Upper lobe of left lung (tissue), 6 donors: Measurements from ENCODE around the gene AKNA. TPM values are rescaled to one million over a fixed set of nuclear protein-coding genes. Genes with fewer than 3 reads are reported as not detected.

ENCODE experiments used
- ATAC-seq, 2 donors: fragments of 200-7000 bp; cut with Tn5 transposase; one replicate each; pipeline ENCODE4 v1.9.1; 2022; ENCODE audit warnings: mild to moderate bottlenecking in 2 of 2, moderate library complexity in 2 of 2; ENCODE audit not compliant: low FRiP score in 2 of 2
- DNase-seq, 2 donors: peaks; one replicate each; pipeline ENCODE4 v3.0.0-alpha.2; 2019 to 2020
- H3K27ac ChIP-seq, 4 donors: fragments of 200-600 bp; sonication (generic); one replicate each; pipeline ENCODE4 v1.5.1; 2016 to 2019
- H3K27me3 ChIP-seq, 4 donors: fragments of 200-600 bp; sonication (generic); one replicate each; pipeline ENCODE4 v1.5.1; 2017 to 2019
- H3K36me3 ChIP-seq, 4 donors: fragments of 200-600 bp; sonication (generic); one replicate each; pipeline ENCODE4 v1.5.1; 2016 to 2019
- H3K4me1 ChIP-seq, 4 donors: fragments of 200-600 bp; sonication (generic); one replicate each; pipeline ENCODE4 v1.5.1; 2018 to 2019
- H3K4me3 ChIP-seq, 4 donors: fragments of 200-600 bp; sonication (generic); one replicate each; pipeline ENCODE4 v1.5.1; 2017 to 2019; ENCODE audit warnings: mild to moderate bottlenecking in 2 of 4, moderate library complexity in 1 of 4
- H3K9me3 ChIP-seq, 4 donors: fragments of 200-600 bp; sonication (generic); one replicate each; pipeline ENCODE4 v1.5.1; 2018 to 2019
- EP300 ChIP-seq, 4 donors: sonication (generic); formaldehyde crosslinking; IDR thresholded peaks; one replicate each; pipeline ENCODE4 v1.5.1; 2017; ENCODE audit warnings: antibody characterized with exemption in 4 of 4, control low read depth in 2 of 4
- POLR2A ChIP-seq, 4 donors: fragments of 450-650 bp; IDR thresholded peaks; one replicate each; pipeline ENCODE4 v1.5.1; 2016 to 2017; ENCODE audit warnings: antibody characterized with exemption in 4 of 4, mild to moderate bottlenecking in 2 of 4
- POLR2AphosphoS5 ChIP-seq, 2 donors: sonication (generic); formaldehyde crosslinking; IDR thresholded peaks; one replicate each; pipeline ENCODE4 v1.5.1; 2017; ENCODE audit warnings: antibody characterized with exemption in 2 of 2
- WGBS, 2 donors: methylation state at CpG; one replicate each; pipeline ENCODE4 v1.1.5; 2017 to 2018; 5-methylcytosine and 5-hydroxymethylcytosine counted together
- total RNA-seq, 6 donors: library from RNA; depleted of rRNA in 4 of 6; stranded (reverse); fragments of >200 nt in 4 of 6; gene quantifications; one replicate each; pipeline versions ENCODE4 v1.1.0 to v1.2.1, GENCODE V29; 2016 to 2021
- TF ChIP-seq, protein P1 (sequence below), 6 experiments: fragments of 450-650 bp in 4 of 6; fragments of 200-600 bp in 2 of 6; sonication (generic) in 2 of 6; IDR thresholded peaks; one replicate each; pipeline ENCODE4 v1.5.1; 2016 to 2019; ENCODE audit warnings: antibody characterized with exemption in 6 of 6
- donor health status: DM: no; HTN: no; CAD: no; lungs with moderate emphysema.
- donor health status: DM: no; HTN: yes; CAD: no; lungs with severe emphysema.

AKNA gene
- total RNA-seq, 6 donors from 2014 or later: 38.3 to 152 (median 61.5) TPM

DNA sequence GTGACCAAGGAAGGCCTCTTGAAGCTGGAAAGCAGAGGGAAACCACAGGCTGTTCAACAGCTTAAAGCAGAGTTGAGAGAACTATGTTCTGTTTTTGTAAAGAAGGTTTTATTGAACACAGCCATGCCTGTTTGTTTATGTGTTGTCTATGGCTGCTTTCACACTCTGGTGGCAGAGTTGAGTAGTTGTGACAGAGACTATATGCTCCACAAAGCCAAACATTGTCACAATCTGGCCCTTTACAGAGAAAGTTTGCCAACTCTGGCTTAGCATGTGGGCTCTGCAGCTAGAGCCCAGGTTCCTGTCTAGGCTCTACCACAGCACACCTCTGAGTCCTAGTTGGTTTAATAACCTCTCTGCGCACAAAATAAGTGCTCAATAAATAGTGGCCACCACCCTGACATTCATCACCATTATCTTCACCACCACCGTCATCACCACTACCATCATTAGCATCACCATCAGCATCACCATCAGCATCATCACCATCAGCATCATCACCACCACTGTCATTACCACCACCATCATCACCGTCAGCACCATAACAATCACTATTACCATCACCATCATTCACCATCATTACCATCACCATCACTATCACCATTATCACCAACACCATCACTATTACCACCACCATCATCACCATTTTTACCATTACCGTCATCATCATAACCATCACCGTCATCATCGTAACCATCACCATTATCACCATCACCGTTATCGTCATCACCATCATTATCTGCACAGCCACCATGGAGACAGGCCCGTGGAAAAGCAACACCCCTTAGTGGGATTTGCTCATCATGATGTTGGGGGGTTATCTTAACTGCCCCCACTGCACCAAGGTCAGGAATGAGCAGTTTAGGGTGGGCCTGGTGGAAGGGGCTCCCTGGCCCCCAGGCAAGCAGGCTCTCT, 18.3 kb downstream of the AKNA start:
- no peaks in the 10 kb centered on the region for H3K9me3 ChIP-seq
- 86 to 87% methylated on average over 9 of the region's 9 CpGs for WGBS, 2 donors
- DNase-seq (no peak), ATAC-seq (no peak)
- no peak overlapping the region for H3K4me3 ChIP-seq
- peaks cover 61 to 86% (median 73%) of the 10 kb centered on the region in 4 donors for H3K4me1 ChIP-seq
- peaks cover 7 to 68% (median 28%) of the 10 kb centered on the region in 4 donors for H3K36me3 ChIP-seq
- peak overlapping the region; percentile 78 to 88 (median 86) for H3K27ac ChIP-seq
- no peaks in the 10 kb centered on the region for H3K27me3 ChIP-seq
- TF ChIP-seq EP300 (IDR thresholded peaks at IDR 0.05) (peak in 1 of 4 donors; percentile 53), POLR2A (IDR thresholded peaks at IDR 0.05) (no peak), POLR2AphosphoS5 (IDR thresholded peaks at IDR 0.05) (no peak)
- TF ChIP-seq, protein P1, sequence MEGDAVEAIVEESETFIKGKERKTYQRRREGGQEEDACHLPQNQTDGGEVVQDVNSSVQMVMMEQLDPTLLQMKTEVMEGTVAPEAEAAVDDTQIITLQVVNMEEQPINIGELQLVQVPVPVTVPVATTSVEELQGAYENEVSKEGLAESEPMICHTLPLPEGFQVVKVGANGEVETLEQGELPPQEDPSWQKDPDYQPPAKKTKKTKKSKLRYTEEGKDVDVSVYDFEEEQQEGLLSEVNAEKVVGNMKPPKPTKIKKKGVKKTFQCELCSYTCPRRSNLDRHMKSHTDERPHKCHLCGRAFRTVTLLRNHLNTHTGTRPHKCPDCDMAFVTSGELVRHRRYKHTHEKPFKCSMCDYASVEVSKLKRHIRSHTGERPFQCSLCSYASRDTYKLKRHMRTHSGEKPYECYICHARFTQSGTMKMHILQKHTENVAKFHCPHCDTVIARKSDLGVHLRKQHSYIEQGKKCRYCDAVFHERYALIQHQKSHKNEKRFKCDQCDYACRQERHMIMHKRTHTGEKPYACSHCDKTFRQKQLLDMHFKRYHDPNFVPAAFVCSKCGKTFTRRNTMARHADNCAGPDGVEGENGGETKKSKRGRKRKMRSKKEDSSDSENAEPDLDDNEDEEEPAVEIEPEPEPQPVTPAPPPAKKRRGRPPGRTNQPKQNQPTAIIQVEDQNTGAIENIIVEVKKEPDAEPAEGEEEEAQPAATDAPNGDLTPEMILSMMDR (IDR thresholded peaks at IDR 0.05): no peak

DNA sequence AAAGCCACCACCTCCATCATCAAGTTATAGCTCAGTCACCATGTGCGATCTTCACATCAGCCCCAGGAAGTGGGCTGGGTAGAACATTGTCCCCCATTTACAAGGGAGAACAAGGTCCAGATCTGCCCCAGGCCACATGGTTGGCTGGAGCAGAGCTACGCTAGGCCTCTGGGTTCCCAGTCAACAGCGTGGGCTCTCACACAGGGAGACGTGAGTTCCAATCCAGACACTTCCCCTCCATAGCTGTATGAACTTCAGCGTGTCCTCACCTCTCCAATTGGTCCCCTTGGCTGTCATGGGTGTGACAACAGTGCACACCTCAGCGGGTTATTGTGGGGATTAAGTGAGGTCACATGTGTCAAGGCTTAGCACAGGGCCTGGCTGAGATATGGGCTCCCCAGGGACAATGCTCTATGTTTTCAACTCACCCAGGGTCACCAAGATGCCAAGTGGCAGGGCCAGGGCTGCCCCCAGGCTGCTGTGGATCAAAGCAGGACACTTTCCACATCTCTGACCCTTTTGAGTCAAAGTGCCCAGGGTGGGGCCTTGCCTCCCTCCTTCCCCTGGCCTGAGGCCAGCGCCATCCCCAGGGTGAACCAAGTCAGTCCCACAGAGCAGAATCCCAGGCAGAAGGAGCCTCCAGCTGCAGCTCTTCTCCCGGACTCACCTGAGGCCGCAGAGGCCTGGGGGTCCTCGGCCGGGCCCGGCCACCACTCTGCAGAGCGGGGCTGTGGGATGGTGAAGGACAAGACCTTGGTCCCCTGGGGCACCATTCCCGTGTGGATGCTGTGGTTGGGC, 19.8 kb downstream of the AKNA start:
- peak overlapping the region; percentile 76 to 88 (median 82) for H3K27ac ChIP-seq

DNA sequence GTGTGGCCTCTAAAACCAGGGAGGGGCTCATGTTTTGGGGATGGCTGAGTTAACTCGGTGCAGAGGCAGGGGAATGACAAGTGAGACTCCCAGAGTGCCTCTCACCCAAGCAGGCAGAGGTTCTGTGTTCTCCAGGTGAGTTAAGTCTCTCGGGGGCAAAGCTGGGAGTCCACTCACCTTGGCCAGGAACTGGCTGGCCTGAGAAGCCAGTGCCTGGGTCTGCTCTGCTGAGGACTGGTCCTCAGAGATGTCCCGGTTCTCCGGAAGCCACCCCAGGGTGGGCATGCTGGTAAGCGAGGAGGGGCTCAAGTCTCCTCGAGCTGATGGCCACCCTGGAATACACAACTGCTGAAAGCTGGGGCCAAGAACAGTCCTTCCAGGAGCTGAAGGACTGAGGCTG, 20.4 kb downstream of the AKNA start:
- 82 to 84% methylated on average over 6 of the region's 6 CpGs for WGBS, 2 donors
- Histone ChIP-seq H3K27me3 (no peaks in the 10 kb centered on the region), H3K36me3 (peaks cover 7 to 76% (median 30%) of the 10 kb centered on the region in 4 donors), H3K27ac (peak overlapping the region; percentile 76 to 88 (median 82)), H3K9me3 (no peaks in the 10 kb centered on the region), H3K4me3 (no peak overlapping the region), H3K4me1 (peaks cover 58 to 79% (median 67%) of the 10 kb centered on the region in 4 donors)
- no peak for TF ChIP-seq EP300 (IDR thresholded peaks at IDR 0.05)
- TF ChIP-seq POLR2A (IDR thresholded peaks at IDR 0.05): no peak
- no peak for TF ChIP-seq POLR2AphosphoS5 (IDR thresholded peaks at IDR 0.05)
- TF ChIP-seq, protein P1 (IDR thresholded peaks at IDR 0.05): no peak
- DNase-seq: no peak
- ATAC-seq: no peak

More for the DNA sequence above, 19.8 kb downstream of the AKNA start:
- DNase-seq (no peak), ATAC-seq (no peak)
- 90 to 96% methylated on average over 8 to 14 of the region's 14 CpGs for WGBS, 2 donors
- Histone ChIP-seq H3K4me1 (peaks cover 64 to 85% (median 73%) of the 10 kb centered on the region in 4 donors), H3K36me3 (peaks cover 7 to 70% (median 25%) of the 10 kb centered on the region in 4 donors), H3K9me3 (no peaks in the 10 kb centered on the region), H3K27me3 (no peaks in the 10 kb centered on the region), H3K4me3 (no peak overlapping the region)
- TF ChIP-seq, protein P1 (IDR thresholded peaks at IDR 0.05): no peak
- TF ChIP-seq POLR2AphosphoS5 (IDR thresholded peaks at IDR 0.05): no peak
- TF ChIP-seq POLR2A (IDR thresholded peaks at IDR 0.05): no peak
- no peak for TF ChIP-seq EP300 (IDR thresholded peaks at IDR 0.05)

DNA sequence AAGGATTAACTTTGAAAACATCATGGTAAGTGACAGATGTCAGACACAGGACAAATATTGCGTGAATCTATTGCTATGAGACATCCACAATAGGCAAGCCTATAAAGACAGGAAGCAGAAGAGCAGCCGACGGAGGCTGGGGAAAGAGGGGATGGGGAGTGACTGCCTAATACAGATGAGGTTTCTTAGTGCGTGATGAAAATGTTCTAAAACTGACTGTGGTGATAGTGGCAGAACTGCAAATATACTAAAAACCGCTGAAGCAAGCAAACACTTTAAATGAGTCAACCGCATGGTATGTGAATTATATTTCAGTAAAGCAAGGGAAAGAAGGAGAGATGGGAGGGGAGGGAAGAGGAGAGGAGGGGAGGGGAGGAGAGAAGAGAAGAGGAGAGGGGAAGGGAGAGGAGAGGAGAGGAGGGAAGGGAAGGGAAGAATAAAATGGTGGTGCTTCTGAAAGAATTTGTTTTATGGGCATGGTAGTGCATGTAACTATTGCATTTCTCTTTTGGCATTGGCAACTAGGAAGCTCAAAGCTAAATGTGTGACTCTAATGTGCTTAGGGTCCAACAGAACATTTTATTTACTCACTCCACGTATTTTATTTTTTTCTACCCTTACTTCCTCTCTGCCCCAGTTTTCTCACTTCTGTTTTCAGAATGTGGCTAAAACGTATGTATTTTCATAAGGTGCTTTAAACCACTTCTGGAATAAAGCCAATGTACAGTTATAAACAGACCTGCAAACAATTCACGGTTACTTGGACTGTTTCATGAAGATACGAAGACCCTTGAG, 21.3 kb downstream of the AKNA start:
- 32 to 33% methylated on average over 10 of the region's 10 CpGs for WGBS, 2 donors
- Histone ChIP-seq H3K4me1 (peaks cover 50 to 70% (median 59%) of the 10 kb centered on the region in 4 donors), H3K27ac (peak overlapping the region; percentile 76 to 88 (median 82)), H3K4me3 (no peak overlapping the region), H3K9me3 (no peaks in the 10 kb centered on the region), H3K36me3 (peaks cover 16 to 82% (median 37%) of the 10 kb centered on the region in 4 donors), H3K27me3 (no peaks in the 10 kb centered on the region)
- no peak for DNase-seq
- peak in 1 of 2 donors; percentile 50 for ATAC-seq
- TF ChIP-seq POLR2AphosphoS5 (IDR thresholded peaks at IDR 0.05) (no peak), POLR2A (IDR thresholded peaks at IDR 0.05) (peak in 1 of 4 donors; percentile 26), EP300 (IDR thresholded peaks at IDR 0.05) (peak in 1 of 4 donors; percentile 33)
